HCT116 (cell line): ENCODE results near the gene MFSD1. TPM values are rescaled to one million over a fixed set of nuclear protein-coding genes. Genes with fewer than 3 reads are reported as not detected.

ENCODE experiments used
- ATAC-seq: fragments of 200-7000 bp; cut with Tn5 transposase; 2 replicates; pipeline ENCODE4 v1.9.1; 2020; ENCODE audit warnings: mild to moderate bottlenecking, moderate library complexity
- BruUV-seq: library from RNA; stranded (reverse); fragments of 400-500 nt; replicated peaks from 2 replicates; lab custom pipeline; 2021; lab: Mats Ljungman, UMichigan
- CTCF ChIA-PET: fragments of 300-600 bp; sonication (Branson Sonifier 250); formaldehyde crosslinking; loops from one replicate; lab custom pipeline; 2021; ENCODE audit warnings: antibody characterized with exemption; lab: Charles Lee
- POLR2A ChIA-PET: fragments of 300-600, 350-600 bp; sonication (Branson Sonifier 250); formaldehyde crosslinking; loops from one replicate; lab custom pipeline; 2021; ENCODE audit warnings: antibody characterized with exemption; lab: Charles Lee
- RAD21 ChIA-PET, 2 experiments: fragments of 300-600 bp; sonication (Branson Sonifier 250); formaldehyde crosslinking; loops; one replicate each; lab custom pipeline; 2023; ENCODE audit warnings: low total read pairs in 2 of 2; ENCODE audit not compliant: uncharacterized antibody in 2 of 2, unreplicated experiment in 2 of 2, low non-redundant PET in 1 of 2; lab: Charles Lee
- DNase-seq: peaks from one replicate; pipeline ENCODE4 v3.0.0-alpha.2; 2010; ENCODE audit warnings: low read depth, low spot score
- H2AFZ ChIP-seq: fragments of 200-600 bp; shearing (Covaris generic), sonication (generic); 2 replicates; pipeline ENCODE4 v1.6.1; 2017; ENCODE audit warnings: low read depth, mixed run types, mixed read lengths, antibody characterized with exemption, low read length; ENCODE audit not compliant: poor library complexity, severe bottlenecking
- H3K27ac ChIP-seq: 2 replicates; pipeline ENCODE4 v1.5.1; 2012; ENCODE audit warnings: low read depth, low read length
- H3K27me3 ChIP-seq: fragments of 200-600 bp; sonication (generic); 2 replicates; pipeline ENCODE4 v1.6.1; 2016; ENCODE audit warnings: mixed run types, low read length, mixed read lengths; ENCODE audit not compliant: insufficient read depth
- H3K36me3 ChIP-seq, 2 experiments: fragments of 200-500 bp in 1 of 2; fragments of 200-600 bp in 1 of 2; sonication (Bioruptor generic) in 1 of 2; sonication (generic) in 1 of 2; 2 replicates each; pipeline versions ENCODE4 v1.5.1 to v1.6.1; 2014 to 2016; ENCODE audit warnings: low read length in 2 of 2, inconsistent platforms in 1 of 2, mixed read lengths in 1 of 2, mixed run types in 1 of 2; ENCODE audit not compliant: insufficient read depth in 2 of 2, control insufficient read depth in 1 of 2
- H3K4me1 ChIP-seq, 2 experiments: fragments of 200-600 bp in 1 of 2; sonication (generic) in 1 of 2; 2 replicates each; pipeline versions ENCODE4 v1.5.1 to v1.6.1; 2012 to 2017; ENCODE audit warnings: low read length in 2 of 2, inconsistent platforms in 1 of 2, mild to moderate bottlenecking in 1 of 2, mixed read lengths in 1 of 2, mixed run types in 1 of 2, moderate library complexity in 1 of 2; ENCODE audit not compliant: insufficient read depth in 2 of 2, control insufficient read depth in 1 of 2
- H3K4me2 ChIP-seq: fragments of 200-600 bp; sonication (generic); 2 replicates; pipeline ENCODE4 v1.6.1; 2017; ENCODE audit warnings: mixed run types, low read length, mixed read lengths
- H3K4me3 ChIP-seq, 2 experiments: fragments of 200-600 bp in 1 of 2; sonication (generic) in 1 of 2; replicated peaks in 1 of 2; 2 replicates each; pipeline ENCODE4 v1.5.1; 2011 to 2016; ENCODE audit warnings: low read length in 2 of 2, control low read depth in 1 of 2, low read depth in 1 of 2, mild to moderate bottlenecking in 1 of 2, mixed read lengths in 1 of 2, mixed run types in 1 of 2
- H3K79me2 ChIP-seq: fragments of 200-600 bp; sonication (generic); 2 replicates; pipeline ENCODE4 v1.6.1; 2017; ENCODE audit warnings: mild to moderate bottlenecking, mixed run types, low read length, moderate library complexity, mixed read lengths; ENCODE audit not compliant: insufficient read depth
- H3K9ac ChIP-seq: fragments of 200-600 bp; sonication (generic); 2 replicates; pipeline ENCODE4 v1.6.1; 2016; ENCODE audit warnings: low read length, mixed read lengths
- H3K9me2 ChIP-seq: fragments of 200-600 bp; sonication (generic), shearing (Covaris generic); 2 replicates; pipeline ENCODE4 v1.6.1; 2017; ENCODE audit warnings: mixed run types, mild to moderate bottlenecking, moderate library complexity; ENCODE audit not compliant: insufficient read depth
- H3K9me3 ChIP-seq, 2 experiments: fragments of 200-500 bp in 1 of 2; fragments of 200-600 bp in 1 of 2; sonication (Bioruptor generic) in 1 of 2; sonication (generic) in 1 of 2; 2 replicates each; pipeline ENCODE4 v1.6.1; 2014 to 2017; ENCODE audit warnings: low read length in 2 of 2, mixed read lengths in 2 of 2, inconsistent platforms in 1 of 2, low read depth in 1 of 2, mild to moderate bottlenecking in 1 of 2, mixed run types in 1 of 2, moderate library complexity in 1 of 2; ENCODE audit not compliant: control insufficient read depth in 1 of 2, insufficient read depth in 1 of 2
- H4K20me1 ChIP-seq: fragments of 200-600 bp; sonication (generic), shearing (Covaris generic); 2 replicates; pipeline ENCODE4 v1.6.1; 2017; ENCODE audit warnings: mixed run types, mild to moderate bottlenecking, moderate library complexity; ENCODE audit not compliant: insufficient read depth
- ATF3 ChIP-seq: IDR thresholded peaks from 2 replicates; pipeline ENCODE4 v1.6.1; 2012
- CBX3 ChIP-seq: IDR thresholded peaks from 2 replicates; pipeline ENCODE4 v1.6.1; 2012; ENCODE audit warnings: low read depth
- CEBPB ChIP-seq: IDR thresholded peaks from 2 replicates; pipeline ENCODE4 v1.6.1; 2012; ENCODE audit warnings: low read depth
- EGR1 ChIP-seq: IDR thresholded peaks from 2 replicates; pipeline ENCODE4 v1.6.1; 2012; ENCODE audit warnings: low read depth
- ELF1 ChIP-seq: IDR thresholded peaks from 2 replicates; pipeline ENCODE4 v1.6.1; 2012; ENCODE audit warnings: low read depth, borderline replicate concordance
- EZH2phosphoT487 ChIP-seq: fragments of 200-600 bp; IDR thresholded peaks from 2 replicates; pipeline ENCODE4 v1.6.1; 2018; ENCODE audit warnings: antibody characterized with exemption, borderline replicate concordance
- JUND ChIP-seq: IDR thresholded peaks from 2 replicates; pipeline ENCODE4 v1.6.1; 2012
- POLR2A ChIP-seq: IDR thresholded peaks from 2 replicates; pipeline ENCODE4 v1.7.0; 2011; ENCODE audit warnings: borderline replicate concordance; ENCODE audit not compliant: insufficient read depth, insufficient read length; ENCODE audit errors: extremely low read depth
- POLR2AphosphoS5 ChIP-seq: IDR thresholded peaks from 2 replicates; pipeline ENCODE4 v1.6.1; 2011; ENCODE audit warnings: mild to moderate bottlenecking, low read depth, low read length, moderate library complexity
- RAD21 ChIP-seq: IDR thresholded peaks from 2 replicates; pipeline ENCODE4 v1.6.1; 2012; ENCODE audit warnings: low read depth, mild to moderate bottlenecking
- SIN3A ChIP-seq: IDR thresholded peaks from 2 replicates; pipeline ENCODE4 v1.6.1; 2012; ENCODE audit warnings: low read depth
- TCF7L2 ChIP-seq: IDR thresholded peaks from 2 replicates; pipeline ENCODE4 v1.7.0; 2011; ENCODE audit warnings: borderline replicate concordance, inconsistent platforms; ENCODE audit not compliant: insufficient read depth, insufficient read length; ENCODE audit errors: extremely low read depth
- ZFX ChIP-seq: fragments of 450-650 bp; IDR thresholded peaks from 2 replicates; pipeline ENCODE4 v1.6.1; 2017
- intact Hi-C: fragments of 100-400 bp; cut with micrococcal nuclease; formaldehyde crosslinking; loops from 2 replicates; pipeline ENCODE4 v1.10.0; 2022
- total RNA-seq: library from RNA; stranded (reverse); gene quantifications from one replicate; pipeline ENCODE4 v1.2.1, GENCODE V29; 2021; ENCODE audit not compliant: unreplicated experiment
- TF ChIP-seq, protein P1 (sequence below): IDR thresholded peaks from 2 replicates; pipeline ENCODE4 v1.6.1; 2012; ENCODE audit warnings: low read depth
- TF ChIP-seq, protein P2 (sequence below): IDR thresholded peaks from 2 replicates; pipeline ENCODE4 v1.6.1; 2012

Gene MFSD1
- total RNA-seq, 1 experiment from 2014 or later, result 12.8 TPM

DNA sequence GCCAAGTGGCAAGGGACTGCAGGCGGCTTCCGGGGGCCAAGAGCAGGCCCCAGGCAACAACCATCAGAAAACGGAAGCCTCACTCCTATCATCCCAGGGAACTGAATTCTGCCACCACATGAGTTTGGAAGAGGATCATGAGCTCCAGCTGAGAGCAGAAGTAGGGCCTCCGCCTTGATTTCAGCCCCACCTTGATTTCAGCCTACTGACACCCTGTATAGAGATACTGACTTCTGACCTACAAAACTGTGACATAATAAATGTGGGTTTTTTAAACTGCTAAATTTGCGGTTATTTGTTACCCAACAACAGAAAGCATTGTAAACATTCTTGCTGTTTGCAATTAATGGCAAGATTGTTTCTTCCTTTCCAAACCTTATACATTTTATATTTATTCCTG, 48.0 kb upstream of the MFSD1 start (continued):
- TF ChIP-seq, protein P1, sequence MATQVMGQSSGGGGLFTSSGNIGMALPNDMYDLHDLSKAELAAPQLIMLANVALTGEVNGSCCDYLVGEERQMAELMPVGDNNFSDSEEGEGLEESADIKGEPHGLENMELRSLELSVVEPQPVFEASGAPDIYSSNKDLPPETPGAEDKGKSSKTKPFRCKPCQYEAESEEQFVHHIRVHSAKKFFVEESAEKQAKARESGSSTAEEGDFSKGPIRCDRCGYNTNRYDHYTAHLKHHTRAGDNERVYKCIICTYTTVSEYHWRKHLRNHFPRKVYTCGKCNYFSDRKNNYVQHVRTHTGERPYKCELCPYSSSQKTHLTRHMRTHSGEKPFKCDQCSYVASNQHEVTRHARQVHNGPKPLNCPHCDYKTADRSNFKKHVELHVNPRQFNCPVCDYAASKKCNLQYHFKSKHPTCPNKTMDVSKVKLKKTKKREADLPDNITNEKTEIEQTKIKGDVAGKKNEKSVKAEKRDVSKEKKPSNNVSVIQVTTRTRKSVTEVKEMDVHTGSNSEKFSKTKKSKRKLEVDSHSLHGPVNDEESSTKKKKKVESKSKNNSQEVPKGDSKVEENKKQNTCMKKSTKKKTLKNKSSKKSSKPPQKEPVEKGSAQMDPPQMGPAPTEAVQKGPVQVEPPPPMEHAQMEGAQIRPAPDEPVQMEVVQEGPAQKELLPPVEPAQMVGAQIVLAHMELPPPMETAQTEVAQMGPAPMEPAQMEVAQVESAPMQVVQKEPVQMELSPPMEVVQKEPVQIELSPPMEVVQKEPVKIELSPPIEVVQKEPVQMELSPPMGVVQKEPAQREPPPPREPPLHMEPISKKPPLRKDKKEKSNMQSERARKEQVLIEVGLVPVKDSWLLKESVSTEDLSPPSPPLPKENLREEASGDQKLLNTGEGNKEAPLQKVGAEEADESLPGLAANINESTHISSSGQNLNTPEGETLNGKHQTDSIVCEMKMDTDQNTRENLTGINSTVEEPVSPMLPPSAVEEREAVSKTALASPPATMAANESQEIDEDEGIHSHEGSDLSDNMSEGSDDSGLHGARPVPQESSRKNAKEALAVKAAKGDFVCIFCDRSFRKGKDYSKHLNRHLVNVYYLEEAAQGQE, result no peak
- TF ChIP-seq EGR1 (no peak), EZH2phosphoT487 (no peak)

DNA sequence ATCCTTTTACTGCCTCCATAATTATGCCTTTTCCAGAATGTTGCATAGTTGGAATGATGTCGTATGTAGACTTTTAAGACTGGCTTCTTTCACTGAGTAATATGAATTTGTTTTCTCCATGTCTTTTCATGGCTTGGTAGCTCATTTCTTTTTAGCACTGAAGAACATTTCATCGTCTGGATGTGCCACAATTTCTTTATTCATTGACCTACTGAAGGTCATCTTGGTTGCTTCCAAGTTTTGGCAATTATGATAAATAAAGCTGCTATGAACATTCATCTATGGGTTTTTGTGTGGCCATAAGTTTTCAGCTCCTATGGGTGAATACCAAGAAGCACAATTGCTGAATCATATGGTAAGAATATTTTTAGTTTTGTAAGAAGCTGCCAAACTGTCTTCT, 46.4 kb upstream of the MFSD1 start:
- H3K4me3 ChIP-seq, result no peak overlapping the region
- DNase-seq, result no peak
- intact Hi-C loops, result no loop called here
- no peaks in the 10 kb centered on the region for H3K79me2 ChIP-seq
- CTCF ChIA-PET, result interaction anchor here (2.9 kb wide), 1 partner anchor 28 kb away, joined by 9 read pairs; no protein-coding TSS in a partner anchor
- TF ChIP-seq, protein P2, sequence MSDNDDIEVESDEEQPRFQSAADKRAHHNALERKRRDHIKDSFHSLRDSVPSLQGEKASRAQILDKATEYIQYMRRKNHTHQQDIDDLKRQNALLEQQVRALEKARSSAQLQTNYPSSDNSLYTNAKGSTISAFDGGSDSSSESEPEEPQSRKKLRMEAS, result no peak
- TF ChIP-seq ZFX, result no peak
- no peak for TF ChIP-seq ELF1
- TF ChIP-seq ATF3, result no peak
- no peak for TF ChIP-seq SIN3A
- TF ChIP-seq POLR2AphosphoS5, result no peak
- TF ChIP-seq JUND, result no peak
- TF ChIP-seq RAD21, result no peak
- TF ChIP-seq CBX3, result no peak
- TF ChIP-seq CEBPB, result no peak
- no peak for TF ChIP-seq TCF7L2
- TF ChIP-seq POLR2A, result no peak
- no peak for TF ChIP-seq EZH2phosphoT487
- TF ChIP-seq, all 23 proteins: peak for 0
- no TSS peak for BruUV-seq
- H3K9me3 ChIP-seq, result no peaks in the 10 kb centered on the region
- POLR2A ChIA-PET, result no interaction called here
- H3K4me1 ChIP-seq, result no peaks in the 10 kb centered on the region
- H3K27me3 ChIP-seq, result no peaks in the 10 kb centered on the region
- H3K36me3 ChIP-seq, result no peaks in the 10 kb centered on the region
- RAD21 ChIA-PET, result no interaction called here
- no peaks in the 10 kb centered on the region for H3K9me2 ChIP-seq
- ATAC-seq, result no peak
- H2AFZ ChIP-seq, result no peak overlapping the region
- H3K4me2 ChIP-seq, result no peak overlapping the region
- no peak overlapping the region for H3K27ac ChIP-seq
- no peaks in the 10 kb centered on the region for H4K20me1 ChIP-seq
- no peak overlapping the region for H3K9ac ChIP-seq
